CD4-positive, alpha-beta T cell treated with Interleukin-10 for 1 hour (primary cell): Measurements from ENCODE around the gene TMEM121.

Experiments used
- DNase-seq: peaks from one replicate; pipeline ENCODE4 v3.0.0-alpha.2; 2020

The TMEM121 gene

GRCh38 chr14:105498430-105499255 is 27.7 kb upstream of the TMEM121 start:
- DNase-seq = peak; percentile 18

- DNase-seq = peak; percentile 38
Measured at GRCh38 chr14:105499256-105500035, 26.9 kb upstream of the TMEM121 start.

GRCh38 chr14:105500036-105500725 is 26.2 kb upstream of the TMEM121 start:
- DNase-seq = peak; percentile 27

- no peak for DNase-seq
Measured at GRCh38 chr14:105500726-105501101, 25.7 kb upstream of the TMEM121 start.

- DNase-seq = peak; percentile 38
Measured at GRCh38 chr14:105501504-105502291, 24.7 kb upstream of the TMEM121 start.

GRCh38 chr14:105502446-105503295 is 23.7 kb upstream of the TMEM121 start:
- peak; percentile 23 for DNase-seq

- DNase-seq = no peak
Measured at GRCh38 chr14:105503296-105503640, 23.1 kb upstream of the TMEM121 start.

GRCh38 chr14:105503935-105504692 is 22.3 kb upstream of the TMEM121 start:
- no peak for DNase-seq

- DNase-seq = no peak
Measured at GRCh38 chr14:105505101-105505500, 21.3 kb upstream of the TMEM121 start.

- no peak for DNase-seq
Measured at GRCh38 chr14:105507247-105507646, 19.1 kb upstream of the TMEM121 start.

GRCh38 chr14:105508069-105508468 is 18.3 kb upstream of the TMEM121 start:
- DNase-seq = no peak

- DNase-seq = no peak
Measured at GRCh38 chr14:105508601-105509000, 17.8 kb upstream of the TMEM121 start.

GRCh38 chr14:105517096-105517495 is 9.3 kb upstream of the TMEM121 start:
- DNase-seq = no peak

- no peak for DNase-seq
Measured at GRCh38 chr14:105519946-105520698, 6.3 kb upstream of the TMEM121 start.

- no peak for DNase-seq
Measured at GRCh38 chr14:105525326-105525725, 1.1 kb upstream of the TMEM121 start.

GRCh38 chr14:105526776-105527380 is 495 bp downstream of the TMEM121 start:
- DNase-seq = no peak

- DNase-seq = no peak
Measured at GRCh38 chr14:105527381-105527825, 1.0 kb downstream of the TMEM121 start.

GRCh38 chr14:105527826-105528585 is 1.6 kb downstream of the TMEM121 start:
- DNase-seq = peak; percentile 84
